ENCODE results near the gene CDK5RAP1. TPM values are rescaled to one million over a fixed set of nuclear protein-coding genes. Genes with fewer than 3 reads are reported as not detected.

CDK5RAP1 gene
- total RNA-seq, 1 donor from 2014 or later = 18.3 TPM

DNA sequence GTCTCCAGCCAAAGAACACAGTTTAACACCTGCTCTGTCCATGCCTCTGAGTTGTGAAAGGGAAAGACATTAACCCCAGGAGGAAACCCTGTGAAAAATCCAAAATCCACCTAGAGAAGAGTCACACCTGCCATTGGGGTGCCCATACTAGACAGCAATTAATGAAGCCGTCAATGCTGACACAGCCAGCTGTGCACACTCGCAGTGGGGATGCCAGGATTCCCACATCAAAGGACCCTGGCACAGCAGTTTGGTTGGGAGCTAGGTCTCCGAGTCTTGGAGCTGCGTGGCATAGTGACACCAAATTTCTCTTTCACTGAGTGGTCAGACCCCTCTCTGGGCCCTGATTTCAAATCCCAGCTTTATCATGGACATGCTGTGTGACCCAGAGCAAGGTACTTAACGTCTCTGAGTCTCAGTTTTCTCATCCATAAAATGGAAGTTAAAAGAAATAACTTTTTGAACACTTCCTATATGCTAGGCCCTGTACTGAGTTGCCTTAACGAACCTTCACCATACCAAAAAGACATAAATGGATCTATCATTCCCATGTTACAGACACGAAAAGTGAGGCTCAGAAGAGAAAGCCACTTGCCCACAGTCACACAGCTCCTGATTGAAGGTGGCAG, 87.5 kb downstream of the CDK5RAP1 start:
- intact Hi-C loops (cut with DNase I) = no loop called here

DNA sequence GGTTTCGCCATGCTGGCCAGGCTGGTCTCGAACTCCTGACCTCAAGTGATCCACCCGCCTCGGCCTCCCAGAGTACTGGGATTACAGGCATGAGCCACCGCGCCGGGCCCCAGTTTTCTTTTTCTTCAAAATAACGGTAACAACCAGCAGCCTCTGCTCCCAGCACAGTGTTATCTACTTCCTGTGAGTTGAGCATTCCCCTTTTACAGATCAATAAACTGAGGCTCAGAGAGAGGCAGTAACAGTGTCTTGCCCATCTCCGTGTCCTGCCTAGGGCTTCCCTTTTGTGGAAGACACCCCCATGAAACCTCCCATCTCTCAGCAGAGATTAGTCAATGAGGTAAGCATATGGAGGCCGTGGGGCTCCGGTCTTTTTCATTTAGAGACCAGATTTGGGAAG, 88.7 kb downstream of the CDK5RAP1 start:
- no peak for ATAC-seq
- DNase-seq (ENCODE audit: missing footprints) = no peak
- intact Hi-C loops (cut with DNase I) = no loop called here

More for the DNA sequence above, 87.5 kb downstream of the CDK5RAP1 start:
- ATAC-seq = no peak
- no peak for DNase-seq (ENCODE audit: missing footprints)

DNA sequence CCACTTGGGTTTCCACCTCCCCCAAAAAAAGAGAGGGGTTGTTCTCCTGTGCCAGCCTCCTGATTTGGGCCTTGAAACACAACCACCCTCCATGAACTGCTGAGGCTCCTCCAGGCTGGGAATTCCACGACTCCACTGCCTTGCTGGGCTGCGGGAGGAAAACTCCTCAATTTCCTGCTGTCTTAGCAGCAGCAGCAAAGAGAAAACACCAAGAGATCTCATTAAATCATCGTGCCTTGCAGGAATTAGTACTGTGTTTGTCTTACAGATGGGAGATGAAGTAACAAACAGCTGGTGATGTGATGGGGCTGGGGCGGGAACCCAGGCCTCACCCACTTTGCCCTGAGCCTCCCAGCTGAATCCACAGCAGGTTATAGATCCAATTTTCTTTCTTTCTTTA, 89.3 kb downstream of the CDK5RAP1 start:
- intact Hi-C loops (cut with DNase I) = no loop called here
- DNase-seq (ENCODE audit: missing footprints) = no peak
- ATAC-seq = no peak

DNA sequence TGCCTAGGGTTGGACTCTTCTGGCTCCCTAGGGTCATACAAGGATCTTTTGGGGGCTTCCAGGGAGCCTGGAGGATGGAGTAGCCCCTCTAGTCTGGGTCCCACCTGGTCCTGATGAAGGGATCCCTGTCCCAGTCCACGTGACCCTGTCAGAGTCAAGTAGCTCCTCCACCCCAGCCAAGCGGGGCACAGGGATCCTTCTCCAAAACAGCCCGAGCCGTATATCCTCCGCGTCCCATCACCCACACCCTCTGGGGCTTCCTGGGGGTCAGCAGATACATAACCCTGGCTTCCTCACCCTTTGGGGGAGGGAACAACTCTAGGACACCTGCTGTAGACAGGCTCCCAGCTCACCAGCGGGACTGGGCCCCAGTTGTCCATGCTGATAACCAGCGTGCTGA, 90.3 kb downstream of the CDK5RAP1 start:
- DNase-seq (ENCODE audit: missing footprints) (no peak), ATAC-seq (no peak)
- intact Hi-C loops (cut with DNase I) = no loop called here

DNA sequence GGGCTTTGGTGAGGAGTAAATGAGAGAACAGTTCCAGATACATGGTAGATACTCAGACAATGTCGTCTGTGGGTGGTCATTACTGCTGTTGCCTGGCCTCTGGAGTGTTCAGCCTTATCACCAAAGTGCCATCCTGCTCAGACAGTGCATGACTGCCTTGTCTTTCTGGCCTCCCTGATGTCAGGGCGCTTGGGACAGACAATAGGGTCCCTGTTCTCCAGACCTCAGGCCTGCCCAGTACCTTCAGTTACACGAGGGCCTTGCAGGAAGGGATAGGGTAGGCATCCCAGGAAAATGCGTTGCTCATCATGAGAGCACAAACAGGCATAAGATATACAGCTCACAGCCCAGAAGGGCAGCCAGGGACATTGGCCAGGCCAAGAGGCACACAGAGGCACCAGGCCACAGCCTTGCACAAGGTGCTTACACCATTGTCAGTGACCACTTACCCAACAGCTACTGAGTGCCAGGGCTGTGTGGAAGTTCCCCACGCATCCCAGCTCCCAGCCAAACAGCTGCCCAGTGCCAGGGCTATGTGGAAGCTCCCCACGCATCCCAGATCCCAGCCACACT, 90.9 kb downstream of the CDK5RAP1 start:
- ATAC-seq (no peak), DNase-seq (ENCODE audit: missing footprints) (no peak)
- intact Hi-C loops (cut with DNase I) = no loop called here

DNA sequence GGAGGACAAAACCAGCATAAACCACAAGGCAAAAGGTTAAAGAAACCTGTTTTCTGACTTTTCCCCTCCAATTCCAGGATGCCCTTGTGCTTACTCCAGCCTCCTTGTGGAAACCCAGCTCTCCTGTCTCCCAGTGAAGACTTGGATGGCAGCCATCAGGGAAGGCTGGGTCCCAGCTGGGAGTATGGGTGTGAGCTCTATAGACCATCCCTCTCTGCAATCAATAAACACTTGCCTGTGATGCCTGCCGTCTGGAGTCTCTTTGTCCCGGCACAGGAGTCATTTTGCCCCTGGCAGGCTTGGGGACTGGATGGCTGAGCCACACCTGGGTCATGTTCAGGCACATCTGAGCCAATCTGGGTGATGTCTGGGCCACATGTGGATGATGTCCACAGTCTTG, 91.7 kb downstream of the CDK5RAP1 start:
- no peak for DNase-seq (ENCODE audit: missing footprints)

More for the DNA sequence above, 91.7 kb downstream of the CDK5RAP1 start:
- intact Hi-C loops (cut with DNase I) = no loop called here
- no peak for ATAC-seq

Other genes with a start within 250 kb of the CDK5RAP1 start
- gene BPIFA2, start 233.4 kb downstream of the CDK5RAP1 start, total RNA-seq = not detected
- not detected for gene BPIFA3, start 184.2 kb downstream of the CDK5RAP1 start, total RNA-seq
- gene BPIFA1, start 165.5 kb downstream of the CDK5RAP1 start, total RNA-seq = not detected
- not detected for gene BPIFB1, start 118.3 kb downstream of the CDK5RAP1 start, total RNA-seq
- gene SNTA1, start 42.2 kb upstream of the CDK5RAP1 start, total RNA-seq = 199 TPM
- gene CBFA2T2, start 88.6 kb upstream of the CDK5RAP1 start, total RNA-seq = 11.3 TPM

Measured in Right ventricle myocardium inferior (tissue), 1 donor.